ENCODE measurements around the gene GP1BB. TPM values are rescaled to one million over a fixed set of nuclear protein-coding genes. Genes with fewer than 3 reads are reported as not detected.

Gene GP1BB
- polyA plus RNA-seq, 2 of the 4 experiments (the other 2 are of a cell fraction): 0.06 to 0.48 TPM

GRCh38 chr22:19754701-19755144 lies 31.4 kb downstream of the GP1BB start:
- H3K4me2 ChIP-seq: no peak overlapping the region
- POLR2A ChIA-PET: no interaction called here

GRCh38 chr22:19755145-19755710 lies 31.9 kb downstream of the GP1BB start:
- FAIRE-seq (no peak), ATAC-seq (no peak), DNase-seq (ENCODE audit: low read depth in 1 of 2, low spot score in 1 of 2) (no peak)
- no peak overlapping the region for H3K4me2 ChIP-seq
- H3K9me3 ChIP-seq: no peaks in the 10 kb centered on the region
- no peak overlapping the region for H3K4me3 ChIP-seq
- H3K4me1 ChIP-seq: peaks cover 19% of the 10 kb centered on the region
- H3K27ac ChIP-seq: no peak overlapping the region
- 87% methylated on average over 20 of the region's 59 CpGs for WGBS (ENCODE audit: missing lambda C conversion rate)
- TF ChIP-seq RNF2 (IDR thresholded peaks at IDR 0.05; ENCODE audit: borderline replicate concordance, low read depth) (no peak), ELK1 (IDR thresholded peaks at IDR 0.05; ENCODE audit: low read depth, low read length) (no peak), MYC (IDR thresholded peaks at IDR 0.05; ENCODE audit: borderline replicate concordance, low read length) (no peak)
- POLR2A ChIA-PET: no interaction called here
- CTCF ChIA-PET: interaction anchor here (1.1 to 6.2 kb wide), 3 partner anchors 24 to 157 kb away, joined by 3 to 62 read pairs (median 44); no protein-coding TSS in a partner anchor

More at GRCh38 chr22:19754701-19755144, 31.4 kb downstream of the GP1BB start:
- Histone ChIP-seq H3K4me3 (no peak overlapping the region), H3K4me1 (peaks cover 23% of the 10 kb centered on the region), H3K9me3 (no peaks in the 10 kb centered on the region), H3K27ac (no peak overlapping the region)
- 79% methylated on average over 11 of the region's 14 CpGs for WGBS (ENCODE audit: missing lambda C conversion rate)
- DNase-seq (ENCODE audit: low read depth in 1 of 2, low spot score in 1 of 2) (no peak), ATAC-seq (no peak), FAIRE-seq (no peak)
- TF ChIP-seq RFX5 (IDR thresholded peaks at IDR 0.05) (no peak), RCOR1 (IDR thresholded peaks at IDR 0.05; ENCODE audit: low read depth, low read length) (no peak), POLR2AphosphoS2 (conservative IDR thresholded peaks at IDR 0.05; ENCODE audit: low read length) (no peak), JUN (IDR thresholded peaks at IDR 0.05) (no peak), FOXS1 (CRISPR knock-in tag; IDR thresholded peaks at IDR 0.05) (no peak), PBX3 (IDR thresholded peaks at IDR 0.05) (no peak), EHMT2 (IDR thresholded peaks at IDR 0.05; ENCODE audit: low read depth) (no peak), USF2 (IDR thresholded peaks at IDR 0.05) (no peak), RARB (CRISPR knock-in tag; IDR thresholded peaks at IDR 0.05) (no peak), MAFK (IDR thresholded peaks at IDR 0.05; ENCODE audit: partially characterized antibody) (no peak), SREBF2 (IDR thresholded peaks at IDR 0.05) (no peak), HEYL (CRISPR knock-in tag; IDR thresholded peaks at IDR 0.05) (no peak)
- CTCF ChIA-PET: interaction anchor here (1.1 to 6.2 kb wide), 3 partner anchors 24 to 157 kb away, joined by 3 to 62 read pairs (median 44); no protein-coding TSS in a partner anchor

- ATAC-seq (no peak), DNase-seq (ENCODE audit: low read depth in 1 of 2, low spot score in 1 of 2) (no peak), FAIRE-seq (no peak)
- 89% methylated on average over 19 of the region's 26 CpGs for WGBS (ENCODE audit: missing lambda C conversion rate)
- CTCF ChIA-PET: interaction anchor here (0.6 to 6.2 kb wide), 26 partner anchors 9 to 250 kb away, joined by 3 to 62 read pairs (median 4); partner anchors contain the start of genes GNB1L and RTL10
- POLR2A ChIA-PET: no interaction called here
- Histone ChIP-seq H3K27ac (no peak overlapping the region), H3K4me3 (no peak overlapping the region), H3K4me1 (peaks cover 13% of the 10 kb centered on the region), H3K9me3 (no peaks in the 10 kb centered on the region), H3K4me2 (no peak overlapping the region)
- TF ChIP-seq NFE2L2 (conservative IDR thresholded peaks at IDR 0.05; ENCODE audit: low read length) (no peak), HOXB5 (CRISPR knock-in tag; IDR thresholded peaks at IDR 0.05) (no peak), FOSL2 (IDR thresholded peaks at IDR 0.05) (no peak), FOSL2 (CRISPR knock-in tag; IDR thresholded peaks at IDR 0.05) (no peak), TP53 (CRISPR knock-in tag; IDR thresholded peaks at IDR 0.05) (no peak), GATA3 (IDR thresholded peaks at IDR 0.05; ENCODE audit: borderline replicate concordance) (no peak), HES2 (IDR thresholded peaks at IDR 0.05) (no peak), ZFP36 (IDR thresholded peaks at IDR 0.05; ENCODE audit: borderline replicate concordance, partially characterized antibody) (no peak), JUN (IDR thresholded peaks at IDR 0.05) (no peak), CBX8 (IDR thresholded peaks at IDR 0.05) (no peak), PBX3 (IDR thresholded peaks at IDR 0.05) (no peak), CBX2 (IDR thresholded peaks at IDR 0.05; ENCODE audit: borderline replicate concordance, low read depth) (no peak), REST (IDR thresholded peaks at IDR 0.05) (no peak), MAFK (IDR thresholded peaks at IDR 0.05; ENCODE audit: partially characterized antibody) (no peak)
Observed at GRCh38 chr22:19755722-19756287, 32.5 kb downstream of the GP1BB start.

Measured in A549 (cell line).